Esophagus (tissue), 2 donors: Measurements from ENCODE around the gene OBI1. TPM values are rescaled to one million over a fixed set of nuclear protein-coding genes. Genes with fewer than 3 reads are reported as not detected.

Source experiments
- H3K27ac ChIP-seq, 2 donors: one replicate each; pipeline ENCODE4 v1.5.1; 2013; ENCODE audit warnings: low read depth in 2 of 2, mild to moderate bottlenecking in 2 of 2, inconsistent platforms in 1 of 2, low read length in 1 of 2, moderate library complexity in 1 of 2
- H3K27me3 ChIP-seq, 2 donors: one replicate each; pipeline ENCODE4 v1.6.1; 2013; ENCODE audit warnings: low read length in 2 of 2, control low read depth in 1 of 2, mild to moderate bottlenecking in 1 of 2; ENCODE audit not compliant: insufficient read depth in 2 of 2, control insufficient read depth in 1 of 2
- H3K36me3 ChIP-seq, 2 donors: one replicate each; pipeline ENCODE4 v1.6.1; 2013; ENCODE audit warnings: low read length in 1 of 2; ENCODE audit not compliant: control insufficient read depth in 2 of 2, insufficient read depth in 2 of 2
- H3K4me1 ChIP-seq, 2 donors: one replicate each; pipeline ENCODE4 v1.6.1; 2013; ENCODE audit warnings: low read length in 1 of 2; ENCODE audit not compliant: control insufficient read depth in 2 of 2, insufficient read depth in 2 of 2
- H3K4me3 ChIP-seq, 2 donors: one replicate each; pipeline ENCODE4 v1.5.1; 2013; ENCODE audit warnings: low read length in 2 of 2, mild to moderate bottlenecking in 2 of 2, low read depth in 1 of 2, moderate library complexity in 1 of 2
- H3K9me3 ChIP-seq, 2 donors: one replicate each; pipeline ENCODE4 v1.6.1; 2013; ENCODE audit warnings: mild to moderate bottlenecking in 2 of 2, low read depth in 1 of 2, low read length in 1 of 2, moderate library complexity in 1 of 2; ENCODE audit not compliant: control insufficient read depth in 2 of 2, insufficient read depth in 1 of 2
- WGBS, 2 donors: extraction: QIAGEN DNeasy Blood & Tissue Kit; methylation state at CpG; one replicate each; pipeline ENCODE4 v1.1.7; 2013; 5-methylcytosine and 5-hydroxymethylcytosine counted together
- polyA plus RNA-seq, 2 donors: library from polyadenylated mRNA; stranded (reverse); fragments of 200-250 nt; gene quantifications; one replicate each; pipeline ENCODE4 v1.2.3, GENCODE V29; 2013
- donor health status: healthy with polysubstance abuse.
- donor health status: Bipolar disorder and iron deficiency.

Gene OBI1
- polyA plus RNA-seq, 2 donors = 1.2 to 3.3 TPM

GRCh38 chr13:78594456-78594975 lies 64.4 kb downstream of the OBI1 start:
- H3K4me3 ChIP-seq = no peak overlapping the region
- no peak overlapping the region for H3K27ac ChIP-seq
- peaks cover 6 to 44% of the 10 kb centered on the region in 2 donors for H3K27me3 ChIP-seq
- H3K9me3 ChIP-seq = peaks cover 2 to 4% of the 10 kb centered on the region in 2 donors
- 10 to 15% methylated on average over 8 of the region's 8 CpGs for WGBS, 2 donors
- no peaks in the 10 kb centered on the region for H3K36me3 ChIP-seq
- H3K4me1 ChIP-seq = peaks cover 0 to 4% of the 10 kb centered on the region in 2 donors

GRCh38 chr13:78593652-78594455 lies 65.1 kb downstream of the OBI1 start:
- 10 to 12% methylated on average over 29 of the region's 29 CpGs for WGBS, 2 donors
- no peak overlapping the region for H3K4me3 ChIP-seq
- H3K9me3 ChIP-seq = peaks cover 2 to 4% of the 10 kb centered on the region in 2 donors
- peaks cover 0 to 4% of the 10 kb centered on the region in 2 donors for H3K4me1 ChIP-seq
- no peaks in the 10 kb centered on the region for H3K36me3 ChIP-seq
- H3K27me3 ChIP-seq = peaks cover 6 to 41% of the 10 kb centered on the region in 2 donors
- no peak overlapping the region for H3K27ac ChIP-seq

- Histone ChIP-seq H3K27me3 (peaks cover 6 to 38% of the 10 kb centered on the region in 2 donors), H3K4me3 (no peak overlapping the region), H3K27ac (no peak overlapping the region), H3K9me3 (peaks cover 2 to 4% of the 10 kb centered on the region in 2 donors), H3K4me1 (peaks cover 0 to 4% of the 10 kb centered on the region in 2 donors), H3K36me3 (no peaks in the 10 kb centered on the region)
- 18 to 22% methylated on average over 13 of the region's 13 CpGs for WGBS, 2 donors
Observed at GRCh38 chr13:78593129-78593528, 65.8 kb downstream of the OBI1 start.

GRCh38 chr13:78592584-78592983 lies 66.4 kb downstream of the OBI1 start:
- Histone ChIP-seq H3K36me3 (no peaks in the 10 kb centered on the region), H3K27me3 (peaks cover 6 to 37% of the 10 kb centered on the region in 2 donors), H3K27ac (no peak overlapping the region), H3K4me1 (peaks cover 0 to 4% of the 10 kb centered on the region in 2 donors), H3K4me3 (no peak overlapping the region), H3K9me3 (peaks cover 2 to 4% of the 10 kb centered on the region in 2 donors)
- WGBS, 2 donors = 13 to 14% methylated on average over 6 of the region's 6 CpGs

- 5 to 6% methylated on average over 7 of the region's 7 CpGs for WGBS, 2 donors
- Histone ChIP-seq H3K27ac (no peak overlapping the region), H3K4me3 (no peak overlapping the region), H3K4me1 (peaks cover 0 to 2% of the 10 kb centered on the region in 2 donors), H3K9me3 (peaks cover 0 to 3% of the 10 kb centered on the region in 2 donors), H3K27me3 (peaks cover 8 to 17% of the 10 kb centered on the region in 2 donors), H3K36me3 (no peaks in the 10 kb centered on the region)
Observed at GRCh38 chr13:78589206-78589605, 69.7 kb downstream of the OBI1 start.

GRCh38 chr13:78587395-78587794 lies 71.6 kb downstream of the OBI1 start:
- WGBS, 2 donors = 15 to 20% methylated on average over 18 of the region's 18 CpGs
- no peak overlapping the region for H3K27ac ChIP-seq

GRCh38 chr13:78586706-78587105 lies 72.2 kb downstream of the OBI1 start:
- H3K9me3 ChIP-seq = peaks cover 0 to 3% of the 10 kb centered on the region in 2 donors
- H3K27me3 ChIP-seq = peaks cover 3 to 9% of the 10 kb centered on the region in 2 donors
- H3K4me1 ChIP-seq = no peaks in the 10 kb centered on the region
- 20 to 21% methylated on average over 21 of the region's 21 CpGs for WGBS, 2 donors
- no peak overlapping the region for H3K27ac ChIP-seq
- H3K4me3 ChIP-seq = no peak overlapping the region
- no peaks in the 10 kb centered on the region for H3K36me3 ChIP-seq

More at GRCh38 chr13:78587395-78587794, 71.6 kb downstream of the OBI1 start:
- H3K27me3 ChIP-seq = peaks cover 3 to 9% of the 10 kb centered on the region in 2 donors
- no peaks in the 10 kb centered on the region for H3K36me3 ChIP-seq
- no peaks in the 10 kb centered on the region for H3K4me1 ChIP-seq
- H3K4me3 ChIP-seq = no peak overlapping the region
- H3K9me3 ChIP-seq = peaks cover 0 to 3% of the 10 kb centered on the region in 2 donors

- no peaks in the 10 kb centered on the region for H3K36me3 ChIP-seq
Observed at GRCh38 chr13:78576261-78576660, 82.7 kb downstream of the OBI1 start.

GRCh38 chr13:78572459-78572858 lies 86.5 kb downstream of the OBI1 start:
- Histone ChIP-seq H3K4me3 (no peak overlapping the region), H3K27me3 (peaks cover 0 to 2% of the 10 kb centered on the region in 2 donors), H3K27ac (no peak overlapping the region), H3K36me3 (no peaks in the 10 kb centered on the region), H3K4me1 (no peaks in the 10 kb centered on the region), H3K9me3 (peaks cover 0 to 3% of the 10 kb centered on the region in 2 donors)
- 60 to 65% methylated on average over 5 of the region's 5 CpGs for WGBS, 2 donors

More at GRCh38 chr13:78576261-78576660, 82.7 kb downstream of the OBI1 start:
- H3K4me1 ChIP-seq = no peaks in the 10 kb centered on the region
- H3K27ac ChIP-seq = no peak overlapping the region
- H3K4me3 ChIP-seq = no peak overlapping the region
- WGBS, 2 donors = 91% methylated on average over 4 of the region's 4 CpGs
- peaks cover 0 to 2% of the 10 kb centered on the region in 2 donors for H3K27me3 ChIP-seq
- H3K9me3 ChIP-seq = peaks cover 0 to 3% of the 10 kb centered on the region in 2 donors
